Panc1 (cell line): ENCODE results near the gene KCNC1. TPM values are rescaled to one million over a fixed set of nuclear protein-coding genes. Genes with fewer than 3 reads are reported as not detected.

Experiments used
- ATAC-seq: fragments of 200-7000 bp; cut with Tn5 transposase; 2 replicates; pipeline ENCODE4 v1.9.1; 2020; ENCODE audit warnings: mild to moderate bottlenecking, moderate library complexity
- BruUV-seq: library from RNA; stranded (reverse); fragments of 400-500 nt; replicated peaks from 2 replicates; lab custom pipeline; 2021; lab: Mats Ljungman, UMichigan
- CTCF ChIA-PET: fragments of 300-600 bp; sonication (Branson Sonifier 250); formaldehyde crosslinking; loops from one replicate; lab custom pipeline; 2022; ENCODE audit warnings: antibody characterized with exemption; lab: Charles Lee
- POLR2A ChIA-PET: fragments of 300-600 bp; sonication (Branson Sonifier 250); formaldehyde crosslinking; loops from one replicate; lab custom pipeline; 2022; ENCODE audit warnings: antibody characterized with exemption; lab: Charles Lee
- DNase-seq: peaks from one replicate; pipeline ENCODE4 v3.0.0-alpha.2; 2010; ENCODE audit warnings: low read depth, low spot score
- H3K27ac ChIP-seq: 2 replicates; pipeline ENCODE4 v1.5.1; 2011; ENCODE audit warnings: mild to moderate bottlenecking, low read length, inconsistent platforms
- H3K27me3 ChIP-seq: fragments of 200-500 bp; sonication (Bioruptor generic); 2 replicates; pipeline ENCODE4 v1.6.0; 2014; ENCODE audit warnings: low read length, inconsistent platforms; ENCODE audit not compliant: control insufficient read depth, insufficient read depth
- H3K36me3 ChIP-seq: fragments of 200-500 bp; sonication (Bioruptor generic); 2 replicates; pipeline ENCODE4 v1.5.1; 2014; ENCODE audit warnings: inconsistent platforms, mild to moderate bottlenecking, low read length, moderate library complexity; ENCODE audit not compliant: control insufficient read depth, insufficient read depth
- H3K4me1 ChIP-seq: 2 replicates; pipeline ENCODE4 v1.5.1; 2011; ENCODE audit warnings: inconsistent platforms, mild to moderate bottlenecking, low read length, moderate library complexity; ENCODE audit not compliant: control insufficient read depth, insufficient read depth
- H3K4me3 ChIP-seq, 2 experiments: 2 replicates each; pipeline ENCODE4 v1.5.1; 2011 to 2012; ENCODE audit warnings: low read depth in 2 of 2, low read length in 2 of 2, mild to moderate bottlenecking in 2 of 2, inconsistent platforms in 1 of 2, moderate library complexity in 1 of 2
- H3K9me3 ChIP-seq: fragments of 200-500 bp; sonication (Bioruptor generic); 2 replicates; pipeline ENCODE4 v1.5.1; 2014; ENCODE audit warnings: low read depth, mild to moderate bottlenecking, inconsistent platforms, low read length, moderate library complexity; ENCODE audit not compliant: control insufficient read depth, insufficient read depth
- POLR2AphosphoS5 ChIP-seq: IDR thresholded peaks from 2 replicates; pipeline ENCODE4 v1.6.1; 2012; ENCODE audit warnings: mild to moderate bottlenecking, low read depth, low read length, moderate library complexity
- SIN3A ChIP-seq: IDR thresholded peaks from 2 replicates; pipeline ENCODE4 v1.6.1; 2012; ENCODE audit warnings: low read depth, mild to moderate bottlenecking, low read length, moderate library complexity, borderline replicate concordance; ENCODE audit not compliant: insufficient read depth
- TCF7L2 ChIP-seq: IDR thresholded peaks from 2 replicates; pipeline ENCODE4 v1.6.1; 2011; ENCODE audit warnings: mild to moderate bottlenecking, low read depth, low read length, inconsistent platforms
- in situ Hi-C: cut with HindIII; loops from 2 replicates; pipeline ENCODE4 v1.10.0; 2016; ENCODE audit warnings: low sequenced_read_pairs, low pct_unique_long_range_greater_than_20kb
- intact Hi-C: fragments of 100-400 bp; cut with micrococcal nuclease; formaldehyde crosslinking; loops from one replicate; pipeline ENCODE4 v1.10.0; 2022; ENCODE audit not compliant: unreplicated experiment
- total RNA-seq: library from RNA; stranded (reverse); gene quantifications from one replicate; pipeline ENCODE4 v1.2.1, GENCODE V29; 2021; ENCODE audit not compliant: unreplicated experiment
- TF ChIP-seq, protein P1 (sequence below): fragments of 450-650 bp; IDR thresholded peaks from 2 replicates; pipeline ENCODE4 v1.5.1; 2017; ENCODE audit warnings: mild to moderate bottlenecking
- TF ChIP-seq, protein P2 (sequence below), 2 experiments: IDR thresholded peaks; 2 replicates each; pipeline ENCODE4 v1.6.1; 2011 to 2012; ENCODE audit warnings: low read depth in 2 of 2, control low read depth in 1 of 2, low read length in 1 of 2, mild to moderate bottlenecking in 1 of 2, moderate library complexity in 1 of 2; ENCODE audit not compliant: insufficient read depth in 1 of 2

The KCNC1 gene
- total RNA-seq, 1 experiment from 2014 or later, result 0.95 TPM

DNA sequence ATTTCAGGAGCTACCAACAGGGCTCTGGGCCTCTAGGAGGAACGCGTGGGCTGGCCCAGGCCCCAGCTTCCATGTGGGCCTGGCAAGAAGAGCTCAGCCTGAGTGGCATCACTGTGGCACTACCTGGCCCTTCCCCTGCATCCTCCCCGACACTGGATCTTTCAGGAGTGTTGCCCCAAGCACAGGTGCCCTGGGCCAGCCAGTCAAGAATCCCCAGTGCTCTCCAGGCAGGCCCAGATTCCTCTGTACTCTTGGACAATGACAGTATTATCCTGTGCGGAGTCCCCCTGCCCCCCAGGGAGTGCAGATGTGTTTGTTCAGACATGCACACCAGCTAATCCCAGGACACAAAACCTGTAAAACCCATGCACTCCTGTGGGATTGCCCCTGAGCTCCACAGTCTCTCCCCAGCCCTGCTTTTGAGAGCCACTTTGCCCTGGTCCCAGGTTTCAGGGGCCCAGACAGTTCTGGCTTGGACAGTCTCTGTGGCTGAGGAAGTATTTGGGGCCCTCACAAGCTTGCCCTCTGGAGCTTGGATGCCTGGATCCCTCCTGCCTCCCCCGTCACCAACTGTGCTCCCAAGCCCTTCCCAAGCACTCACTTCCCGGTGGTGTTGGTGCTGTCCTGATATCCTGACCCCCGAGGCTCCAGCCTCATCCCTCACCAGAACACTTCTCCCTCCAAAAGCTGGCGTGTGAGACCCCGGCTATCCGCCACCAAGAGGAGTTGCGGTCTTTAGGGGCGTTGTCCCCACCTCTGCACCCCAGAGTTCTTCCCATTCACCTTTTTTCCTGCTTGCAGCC, 39.9 kb downstream of the KCNC1 start:
- Histone ChIP-seq H3K36me3 (no peaks in the 10 kb centered on the region), H3K9me3 (no peaks in the 10 kb centered on the region), H3K4me1 (no peaks in the 10 kb centered on the region), H3K27ac (no peak overlapping the region), H3K4me3 (no peak overlapping the region), H3K27me3 (no peaks in the 10 kb centered on the region)
- CTCF ChIA-PET, result interaction anchor here (1.1 kb wide), 1 partner anchor 54 kb away, joined by 6 read pairs; no protein-coding TSS in a partner anchor
- no peak for DNase-seq
- no peak for ATAC-seq
- TF ChIP-seq, protein P1, sequence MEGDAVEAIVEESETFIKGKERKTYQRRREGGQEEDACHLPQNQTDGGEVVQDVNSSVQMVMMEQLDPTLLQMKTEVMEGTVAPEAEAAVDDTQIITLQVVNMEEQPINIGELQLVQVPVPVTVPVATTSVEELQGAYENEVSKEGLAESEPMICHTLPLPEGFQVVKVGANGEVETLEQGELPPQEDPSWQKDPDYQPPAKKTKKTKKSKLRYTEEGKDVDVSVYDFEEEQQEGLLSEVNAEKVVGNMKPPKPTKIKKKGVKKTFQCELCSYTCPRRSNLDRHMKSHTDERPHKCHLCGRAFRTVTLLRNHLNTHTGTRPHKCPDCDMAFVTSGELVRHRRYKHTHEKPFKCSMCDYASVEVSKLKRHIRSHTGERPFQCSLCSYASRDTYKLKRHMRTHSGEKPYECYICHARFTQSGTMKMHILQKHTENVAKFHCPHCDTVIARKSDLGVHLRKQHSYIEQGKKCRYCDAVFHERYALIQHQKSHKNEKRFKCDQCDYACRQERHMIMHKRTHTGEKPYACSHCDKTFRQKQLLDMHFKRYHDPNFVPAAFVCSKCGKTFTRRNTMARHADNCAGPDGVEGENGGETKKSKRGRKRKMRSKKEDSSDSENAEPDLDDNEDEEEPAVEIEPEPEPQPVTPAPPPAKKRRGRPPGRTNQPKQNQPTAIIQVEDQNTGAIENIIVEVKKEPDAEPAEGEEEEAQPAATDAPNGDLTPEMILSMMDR, result no peak
- TF ChIP-seq SIN3A (no peak), POLR2AphosphoS5 (no peak), TCF7L2 (no peak)
- TF ChIP-seq, protein P2, sequence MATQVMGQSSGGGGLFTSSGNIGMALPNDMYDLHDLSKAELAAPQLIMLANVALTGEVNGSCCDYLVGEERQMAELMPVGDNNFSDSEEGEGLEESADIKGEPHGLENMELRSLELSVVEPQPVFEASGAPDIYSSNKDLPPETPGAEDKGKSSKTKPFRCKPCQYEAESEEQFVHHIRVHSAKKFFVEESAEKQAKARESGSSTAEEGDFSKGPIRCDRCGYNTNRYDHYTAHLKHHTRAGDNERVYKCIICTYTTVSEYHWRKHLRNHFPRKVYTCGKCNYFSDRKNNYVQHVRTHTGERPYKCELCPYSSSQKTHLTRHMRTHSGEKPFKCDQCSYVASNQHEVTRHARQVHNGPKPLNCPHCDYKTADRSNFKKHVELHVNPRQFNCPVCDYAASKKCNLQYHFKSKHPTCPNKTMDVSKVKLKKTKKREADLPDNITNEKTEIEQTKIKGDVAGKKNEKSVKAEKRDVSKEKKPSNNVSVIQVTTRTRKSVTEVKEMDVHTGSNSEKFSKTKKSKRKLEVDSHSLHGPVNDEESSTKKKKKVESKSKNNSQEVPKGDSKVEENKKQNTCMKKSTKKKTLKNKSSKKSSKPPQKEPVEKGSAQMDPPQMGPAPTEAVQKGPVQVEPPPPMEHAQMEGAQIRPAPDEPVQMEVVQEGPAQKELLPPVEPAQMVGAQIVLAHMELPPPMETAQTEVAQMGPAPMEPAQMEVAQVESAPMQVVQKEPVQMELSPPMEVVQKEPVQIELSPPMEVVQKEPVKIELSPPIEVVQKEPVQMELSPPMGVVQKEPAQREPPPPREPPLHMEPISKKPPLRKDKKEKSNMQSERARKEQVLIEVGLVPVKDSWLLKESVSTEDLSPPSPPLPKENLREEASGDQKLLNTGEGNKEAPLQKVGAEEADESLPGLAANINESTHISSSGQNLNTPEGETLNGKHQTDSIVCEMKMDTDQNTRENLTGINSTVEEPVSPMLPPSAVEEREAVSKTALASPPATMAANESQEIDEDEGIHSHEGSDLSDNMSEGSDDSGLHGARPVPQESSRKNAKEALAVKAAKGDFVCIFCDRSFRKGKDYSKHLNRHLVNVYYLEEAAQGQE (IDR thresholded peaks at IDR 0.05; ENCODE audit: insufficient read depth in 1 of 2, low read depth in 2 of 2, low read length in 1 of 2), result no peak
- in situ Hi-C loops, result no loop called here
- intact Hi-C loops, result no loop called here
- BruUV-seq, result no TSS peak
- POLR2A ChIA-PET, result no interaction called here

DNA sequence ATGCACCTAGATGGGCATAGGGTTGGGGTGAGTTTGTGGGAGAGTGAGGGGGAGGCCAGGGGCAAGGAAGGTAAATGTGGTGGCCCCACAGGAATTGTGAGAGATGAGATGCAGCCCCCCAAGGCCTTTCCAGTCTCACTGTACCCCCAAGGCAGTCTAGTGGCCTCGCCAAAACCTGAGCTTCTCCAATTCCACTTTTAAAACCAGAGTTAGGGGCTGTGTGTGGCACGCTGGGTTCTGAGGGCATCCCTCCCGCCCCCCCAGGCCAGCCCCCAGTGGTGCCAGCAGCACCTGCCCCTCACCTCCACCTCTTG, 40.4 kb downstream of the KCNC1 start:
- TF ChIP-seq, protein P1, result no peak
- TF ChIP-seq SIN3A (no peak), POLR2AphosphoS5 (no peak), TCF7L2 (no peak)
- TF ChIP-seq, protein P2 (IDR thresholded peaks at IDR 0.05; ENCODE audit: insufficient read depth in 1 of 2, low read depth in 2 of 2, low read length in 1 of 2), result no peak
- H3K4me1 ChIP-seq, result no peaks in the 10 kb centered on the region
- H3K9me3 ChIP-seq, result no peaks in the 10 kb centered on the region
- no TSS peak for BruUV-seq
- intact Hi-C loops, result no loop called here
- ATAC-seq, result no peak
- in situ Hi-C loops, result no loop called here
- ChIA-PET CTCF (interaction anchor here (1.1 kb wide), 1 partner anchor 53 kb away, joined by 6 read pairs; no protein-coding TSS in a partner anchor), POLR2A (no interaction called here)
- H3K36me3 ChIP-seq, result no peaks in the 10 kb centered on the region
- no peak overlapping the region for H3K27ac ChIP-seq
- no peaks in the 10 kb centered on the region for H3K27me3 ChIP-seq
- no peak overlapping the region for H3K4me3 ChIP-seq
- no peak for DNase-seq
